GM18858 (cell line): ENCODE data around the gene SLC16A14.
"Not testable (repeated sequence)": the region's sequence is repeated elsewhere in the genome, so short reads cannot be mapped to it uniquely, and the experiment has no call there.

Experiments used
- ATAC-seq: cut with Tn5 transposase; IDR thresholded peaks from one replicate; pipeline ENCODE4 v1.9.1; 2021; ENCODE audit not compliant: unreplicated experiment

Gene SLC16A14, protein sequence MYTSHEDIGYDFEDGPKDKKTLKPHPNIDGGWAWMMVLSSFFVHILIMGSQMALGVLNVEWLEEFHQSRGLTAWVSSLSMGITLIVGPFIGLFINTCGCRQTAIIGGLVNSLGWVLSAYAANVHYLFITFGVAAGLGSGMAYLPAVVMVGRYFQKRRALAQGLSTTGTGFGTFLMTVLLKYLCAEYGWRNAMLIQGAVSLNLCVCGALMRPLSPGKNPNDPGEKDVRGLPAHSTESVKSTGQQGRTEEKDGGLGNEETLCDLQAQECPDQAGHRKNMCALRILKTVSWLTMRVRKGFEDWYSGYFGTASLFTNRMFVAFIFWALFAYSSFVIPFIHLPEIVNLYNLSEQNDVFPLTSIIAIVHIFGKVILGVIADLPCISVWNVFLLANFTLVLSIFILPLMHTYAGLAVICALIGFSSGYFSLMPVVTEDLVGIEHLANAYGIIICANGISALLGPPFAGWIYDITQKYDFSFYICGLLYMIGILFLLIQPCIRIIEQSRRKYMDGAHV

GRCh38 chr2:230068651-230069055 lies at the start of gene SLC16A14:
Gene SLC16A14 (minus strand): TSS chr2:230068924. CDS start chr2:230059352, 9,572 bp downstream.
- no peak for ATAC-seq

- ATAC-seq = no peak
Measured at GRCh38 chr2:230106771-230107170, 38.0 kb upstream of the SLC16A14 start.

- ATAC-seq = not testable (repeated sequence)
Measured at GRCh38 chr2:230101967-230102366, 33.2 kb upstream of the SLC16A14 start.

DNA sequence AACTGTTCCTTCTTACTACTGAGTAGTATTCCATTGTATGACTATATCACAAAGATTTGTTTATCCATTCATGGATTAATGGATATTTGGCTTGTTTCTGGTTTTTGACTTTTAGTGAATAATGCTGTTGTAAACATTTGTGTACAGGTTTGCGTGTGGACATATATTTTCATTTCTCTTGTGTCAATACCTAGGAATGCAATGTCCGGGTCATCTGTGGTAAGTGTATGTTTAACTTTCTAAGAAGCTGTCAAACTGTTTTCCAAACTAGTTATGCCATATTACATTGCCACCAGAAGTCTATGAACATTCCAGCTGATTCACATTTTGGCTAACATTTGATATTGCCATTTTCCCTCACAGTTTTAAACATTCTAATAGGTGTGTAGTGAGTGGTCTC lies 29.1 kb upstream of the SLC16A14 start:
- ATAC-seq = no peak

DNA sequence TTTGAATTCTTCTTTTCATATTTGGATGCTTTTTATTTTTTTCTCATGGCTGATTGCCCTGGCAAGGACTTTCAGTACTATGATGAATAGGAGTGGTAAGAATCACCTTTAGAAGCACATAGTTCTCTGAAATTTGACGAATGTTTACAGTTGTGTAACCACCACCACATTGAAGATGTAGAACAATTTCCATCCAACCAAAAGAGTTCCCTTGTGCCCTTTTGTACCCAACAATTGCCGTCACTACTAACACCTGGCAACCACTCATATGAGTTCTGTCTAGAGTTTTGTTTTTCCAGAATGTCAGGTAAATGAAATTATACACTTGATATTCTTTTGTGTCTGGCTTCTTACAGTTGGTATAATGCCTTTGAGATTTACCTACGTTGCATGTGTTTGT lies 28.7 kb upstream of the SLC16A14 start:
- ATAC-seq = no peak

DNA sequence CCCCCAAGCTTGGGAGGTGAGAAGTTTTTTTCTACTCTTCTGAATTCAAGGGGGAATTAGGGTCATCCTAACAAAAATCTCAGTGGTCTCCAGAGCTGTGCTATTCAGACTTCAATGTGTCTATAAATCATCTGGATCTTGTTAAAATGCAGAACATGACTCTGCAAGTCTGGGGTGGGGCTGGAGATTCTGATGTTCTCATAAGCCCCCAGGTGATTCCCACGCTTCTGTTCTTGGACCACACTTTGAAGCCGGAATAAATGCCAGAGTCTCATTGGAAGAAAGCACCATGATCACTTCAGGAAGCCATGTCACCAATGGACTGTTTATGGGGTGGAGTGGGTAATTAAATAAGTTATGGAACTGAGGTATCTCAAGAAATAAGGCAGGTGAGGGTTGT lies 22.2 kb upstream of the SLC16A14 start:
- no peak for ATAC-seq

- ATAC-seq = no peak
Measured at GRCh38 chr2:230085201-230085600, 16.5 kb upstream of the SLC16A14 start.

GRCh38 chr2:230077851-230078547 lies 9.3 kb upstream of the SLC16A14 start:
- ATAC-seq = no peak

DNA sequence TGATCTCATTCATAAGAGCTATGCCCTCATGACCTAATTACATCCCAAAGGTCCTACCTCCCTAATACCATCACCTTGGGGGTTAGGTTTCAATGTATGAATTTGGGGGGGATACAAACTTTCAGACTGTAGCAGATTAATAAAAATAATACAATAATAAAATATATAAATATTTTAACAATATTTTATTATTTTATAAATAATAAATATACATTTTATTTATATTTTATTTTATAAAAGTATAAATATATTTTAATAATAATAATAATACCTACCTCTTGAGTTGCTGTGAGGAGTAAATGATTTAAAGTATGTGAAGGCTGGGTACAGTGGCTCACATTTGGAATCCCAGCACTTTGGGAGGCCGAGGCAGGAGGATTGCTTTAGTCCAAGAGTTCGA lies 8.1 kb upstream of the SLC16A14 start:
- no peak for ATAC-seq

- ATAC-seq = no peak
Measured at GRCh38 chr2:230075988-230076631, 7.4 kb upstream of the SLC16A14 start.

GRCh38 chr2:230071421-230071820 lies 2.7 kb upstream of the SLC16A14 start:
- no peak for ATAC-seq

- ATAC-seq = no peak
Measured at GRCh38 chr2:230069402-230069801, 678 bp upstream of the SLC16A14 start.

DNA sequence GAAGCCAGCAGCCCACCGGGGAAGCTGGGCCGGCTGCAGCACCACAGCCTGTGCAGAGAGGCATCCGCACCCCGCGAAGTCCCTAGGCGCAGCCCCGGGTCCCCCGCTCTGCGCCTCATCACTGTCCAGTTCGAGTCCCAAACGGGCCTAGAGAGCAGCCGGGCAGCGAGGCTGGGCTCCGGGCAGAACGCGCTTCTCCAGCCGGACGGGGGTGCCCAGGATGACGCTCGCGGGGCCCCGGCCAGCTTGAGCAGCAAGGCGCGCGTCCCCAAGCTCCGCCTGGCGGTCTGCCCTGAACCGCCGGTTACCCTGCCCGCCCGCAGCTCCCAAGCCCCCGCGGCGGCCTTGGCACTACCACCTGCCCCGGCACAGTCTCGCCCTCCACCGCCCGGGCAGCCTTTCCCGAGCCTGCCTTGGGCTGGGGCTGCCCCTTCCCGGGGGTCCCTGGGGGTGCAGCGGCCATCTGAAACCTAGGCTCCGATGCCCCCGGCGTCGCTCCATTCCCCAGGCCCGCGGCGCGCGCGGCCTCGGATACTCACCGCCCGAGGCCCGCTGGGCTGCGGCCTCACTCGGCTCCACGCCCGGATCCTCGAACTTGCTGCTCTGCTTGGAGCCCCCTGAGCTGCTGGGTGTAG lies 591 bp downstream of the SLC16A14 start:
- ATAC-seq = no peak

GRCh38 chr2:230060672-230061293 lies 7.9 kb downstream of the SLC16A14 start:
- ATAC-seq = no peak

DNA sequence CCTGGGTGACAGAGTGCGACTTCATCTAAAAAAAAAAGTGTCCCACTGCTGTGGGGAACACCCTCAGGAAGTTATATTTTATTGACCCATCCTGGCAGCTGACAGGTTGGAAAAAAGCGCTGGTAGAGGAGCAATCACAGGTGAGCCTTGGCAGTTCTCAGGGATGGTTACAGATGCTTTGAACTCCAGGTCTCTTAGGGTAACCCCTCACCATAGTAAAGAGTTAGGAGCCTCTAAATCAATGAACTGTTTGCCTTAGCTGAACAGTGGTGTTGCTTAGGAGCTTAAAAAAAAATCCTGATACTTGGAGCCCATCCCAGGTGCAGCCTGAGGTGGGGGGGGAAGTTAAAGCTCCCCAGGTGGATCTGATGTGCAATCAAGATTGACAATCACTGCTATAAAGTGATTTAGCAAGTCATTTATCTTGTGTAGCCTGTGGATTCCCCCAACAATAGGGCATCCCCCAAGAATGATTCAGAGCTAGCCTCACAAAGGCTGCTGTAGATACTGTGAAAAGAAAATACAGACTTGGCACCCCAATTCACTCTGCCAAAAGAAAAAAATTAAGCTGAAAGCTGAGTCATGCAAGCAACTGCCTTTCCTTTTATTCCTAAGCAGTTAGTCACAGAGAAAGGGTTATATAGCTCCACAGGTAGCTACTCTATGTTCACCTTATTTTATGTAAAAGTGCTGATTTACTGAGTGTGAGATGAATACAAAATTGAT lies 14.8 kb downstream of the SLC16A14 start:
- no peak for ATAC-seq

GRCh38 chr2:230052299-230052698 lies 16.4 kb downstream of the SLC16A14 start:
- no peak for ATAC-seq

- no peak for ATAC-seq
Measured at GRCh38 chr2:230050136-230050535, 18.6 kb downstream of the SLC16A14 start.

DNA sequence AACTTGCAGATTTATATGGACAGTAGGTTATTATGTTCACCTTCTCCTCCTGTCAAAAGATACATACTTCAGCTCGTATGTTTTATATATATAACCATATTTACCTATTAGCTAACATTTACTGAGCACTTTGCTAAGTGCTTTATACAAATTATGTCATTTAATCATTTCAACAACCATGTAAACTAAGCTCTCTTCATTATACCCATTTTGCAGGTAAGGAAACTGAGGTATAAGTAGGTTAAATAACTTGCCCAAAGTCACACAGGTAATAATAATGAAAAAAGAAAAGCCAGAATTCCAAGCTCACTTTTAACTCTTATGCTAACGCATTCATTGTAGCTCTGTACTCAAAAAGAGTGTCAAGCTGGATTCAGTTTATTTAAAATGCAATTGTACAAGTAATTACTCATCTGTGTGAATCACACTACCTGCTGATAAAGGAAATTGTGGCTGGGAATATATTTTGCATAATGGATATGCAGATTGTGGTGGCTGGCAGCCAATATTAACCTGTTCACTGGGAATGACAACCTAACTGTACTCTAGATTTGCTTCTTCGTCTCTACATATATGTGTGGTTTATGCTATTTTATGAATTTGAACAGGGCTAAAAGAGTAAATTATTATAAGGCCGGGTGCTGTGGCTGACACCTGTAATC lies 20.6 kb downstream of the SLC16A14 start:
- ATAC-seq = no peak

DNA sequence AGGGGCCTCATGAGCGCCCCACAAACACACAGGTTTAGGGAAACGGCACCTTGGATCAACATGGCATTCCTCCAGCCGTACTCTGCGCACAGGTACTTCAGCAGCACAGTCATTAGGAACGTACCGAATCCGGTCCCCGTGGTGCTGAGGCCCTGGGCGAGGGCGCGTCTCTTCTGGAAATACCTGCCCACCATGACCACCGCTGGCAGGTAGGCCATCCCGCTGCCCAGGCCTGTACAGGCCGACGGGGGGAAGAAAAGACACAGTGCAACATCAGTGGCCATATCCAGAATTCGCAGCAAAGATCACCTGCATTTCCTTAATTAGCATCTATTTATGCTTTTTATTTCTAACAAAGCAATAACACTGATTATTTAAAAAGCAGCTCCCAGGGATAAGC lies 22.2 kb downstream of the SLC16A14 start:
- no peak for ATAC-seq

GRCh38 chr2:230043461-230043860 lies 25.3 kb downstream of the SLC16A14 start:
- ATAC-seq = no peak
